Osteocyte (in vitro differentiated cells): ENCODE data around the gene TSHZ2. TPM values are rescaled to one million over a fixed set of nuclear protein-coding genes. Genes with fewer than 3 reads are reported as not detected.

Experiments
- DNase-seq: peaks from one replicate; pipeline ENCODE4 v3.0.0; 2021; ENCODE audit warnings: mixed read lengths; ENCODE audit not compliant: unreplicated experiment; ENCODE audit errors: extremely low spot score
- H3K27ac Mint-ChIP-seq: one replicate; pipeline ENCODE4 v1.8.0; 2021; ENCODE audit warnings: mild to moderate bottlenecking, mixed read lengths; ENCODE audit not compliant: unreplicated experiment
- H3K27me3 Mint-ChIP-seq: one replicate; pipeline ENCODE4 v1.8.0; 2021; ENCODE audit warnings: mixed read lengths; ENCODE audit not compliant: unreplicated experiment
- H3K36me3 Mint-ChIP-seq: one replicate; pipeline ENCODE4 v1.8.0; 2021; ENCODE audit warnings: mixed read lengths; ENCODE audit not compliant: unreplicated experiment
- H3K4me1 Mint-ChIP-seq: one replicate; pipeline ENCODE4 v1.8.0; 2021; ENCODE audit warnings: mixed read lengths; ENCODE audit not compliant: unreplicated experiment
- H3K4me3 Mint-ChIP-seq: one replicate; pipeline ENCODE4 v1.8.0; 2021; ENCODE audit warnings: mild to moderate bottlenecking, moderate library complexity, mixed read lengths; ENCODE audit not compliant: unreplicated experiment
- H3K9me3 Mint-ChIP-seq: one replicate; pipeline ENCODE4 v1.8.0; 2021; ENCODE audit warnings: mixed read lengths; ENCODE audit not compliant: unreplicated experiment
- CTCF ChIP-seq: fragments of 200-600 bp; sonication (generic); IDR thresholded peaks from 2 replicates; pipeline ENCODE4 v1.5.0; 2021; ENCODE audit warnings: antibody characterized with exemption, mild to moderate bottlenecking, moderate library complexity
- total RNA-seq: library from RNA; stranded (reverse); gene quantifications from 2 replicates; pipeline ENCODE4 v1.2.1, GENCODE V29; 2021

The TSHZ2 gene
- total RNA-seq, 1 donor from 2014 or later: not detected

DNA sequence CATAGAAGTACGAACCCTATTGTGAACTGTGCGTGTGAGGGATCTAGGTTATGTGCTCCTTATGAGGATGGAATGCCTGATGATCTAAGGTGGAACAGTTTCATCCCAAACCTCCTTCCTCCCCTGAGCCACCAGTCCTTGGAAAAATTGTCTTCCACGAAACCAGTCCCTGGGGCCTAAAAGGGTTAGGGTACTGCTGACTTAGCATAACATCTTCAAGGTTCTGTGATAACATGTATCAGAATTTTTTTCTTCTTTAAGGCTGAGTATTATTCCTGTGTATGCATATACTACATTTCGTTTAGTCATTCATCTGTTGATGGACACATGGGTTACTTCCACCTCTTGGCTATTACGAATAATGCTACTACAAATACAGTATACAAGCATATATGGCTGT, 80.2 kb downstream of the TSHZ2 start:
- no peak overlapping the region for H3K4me3 Mint-ChIP-seq
- no peak overlapping the region for H3K27ac Mint-ChIP-seq
- H3K27me3 Mint-ChIP-seq: no peaks in the 10 kb centered on the region
- no peaks in the 10 kb centered on the region for H3K36me3 Mint-ChIP-seq
- H3K9me3 Mint-ChIP-seq: peaks cover 12% of the 10 kb centered on the region
- no peak for TF ChIP-seq CTCF
- DNase-seq: no peak
- H3K4me1 Mint-ChIP-seq: no peaks in the 10 kb centered on the region

GRCh38 chr20:53053595-53053994, 81.4 kb downstream of the TSHZ2 start:
- H3K27ac Mint-ChIP-seq: no peak overlapping the region
- peaks cover 8% of the 10 kb centered on the region for H3K9me3 Mint-ChIP-seq
- no peak overlapping the region for H3K4me3 Mint-ChIP-seq
- DNase-seq: no peak
- H3K4me1 Mint-ChIP-seq: no peaks in the 10 kb centered on the region
- no peaks in the 10 kb centered on the region for H3K27me3 Mint-ChIP-seq
- no peak for TF ChIP-seq CTCF
- H3K36me3 Mint-ChIP-seq: no peaks in the 10 kb centered on the region

GRCh38 chr20:53055367-53056067, 83.4 kb downstream of the TSHZ2 start:
- H3K9me3 Mint-ChIP-seq: no peaks in the 10 kb centered on the region
- H3K4me3 Mint-ChIP-seq: no peak overlapping the region
- no peaks in the 10 kb centered on the region for H3K4me1 Mint-ChIP-seq
- H3K27ac Mint-ChIP-seq: no peak overlapping the region
- no peaks in the 10 kb centered on the region for H3K36me3 Mint-ChIP-seq
- TF ChIP-seq CTCF: no peak
- no peak for DNase-seq
- H3K27me3 Mint-ChIP-seq: no peaks in the 10 kb centered on the region

DNA sequence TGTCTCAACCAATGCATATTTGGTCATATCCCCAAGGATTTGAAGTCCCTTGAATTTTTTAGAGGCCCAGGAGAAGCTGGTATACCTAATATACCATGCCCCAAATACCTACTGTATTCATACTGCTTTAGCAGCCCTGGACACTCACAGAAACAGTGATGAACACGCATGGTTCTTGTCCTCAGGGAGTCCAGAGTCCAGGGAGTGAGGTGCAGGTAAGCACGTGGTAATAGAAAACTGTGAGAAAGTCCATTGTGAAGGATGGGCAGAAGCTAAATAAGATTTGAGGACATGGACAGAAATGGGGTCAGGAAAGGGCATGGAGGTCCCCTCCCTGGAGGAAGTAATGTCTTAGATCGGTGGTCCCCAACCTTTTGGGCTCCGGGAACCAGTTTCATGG, 85.4 kb downstream of the TSHZ2 start:
- DNase-seq: no peak
- H3K27ac Mint-ChIP-seq: no peak overlapping the region
- no peaks in the 10 kb centered on the region for H3K27me3 Mint-ChIP-seq
- TF ChIP-seq CTCF: no peak
- H3K36me3 Mint-ChIP-seq: no peaks in the 10 kb centered on the region
- no peak overlapping the region for H3K4me3 Mint-ChIP-seq
- H3K9me3 Mint-ChIP-seq: no peaks in the 10 kb centered on the region
- H3K4me1 Mint-ChIP-seq: no peaks in the 10 kb centered on the region

GRCh38 chr20:53059848-53060247, 87.7 kb downstream of the TSHZ2 start:
- Mint-ChIP-seq H3K4me3 (no peak overlapping the region), H3K36me3 (no peaks in the 10 kb centered on the region), H3K4me1 (no peaks in the 10 kb centered on the region), H3K27ac (no peak overlapping the region), H3K27me3 (no peaks in the 10 kb centered on the region), H3K9me3 (no peaks in the 10 kb centered on the region)
- no peak for TF ChIP-seq CTCF
- no peak for DNase-seq
